ENCODE results near the gene ECT2L. TPM values are rescaled to one million over a fixed set of nuclear protein-coding genes. Genes with fewer than 3 reads are reported as not detected.

Gene ECT2L
- total and polyA plus RNA-seq, 9 donors = 0.05 to 6.8 (median 0.17) TPM

DNA sequence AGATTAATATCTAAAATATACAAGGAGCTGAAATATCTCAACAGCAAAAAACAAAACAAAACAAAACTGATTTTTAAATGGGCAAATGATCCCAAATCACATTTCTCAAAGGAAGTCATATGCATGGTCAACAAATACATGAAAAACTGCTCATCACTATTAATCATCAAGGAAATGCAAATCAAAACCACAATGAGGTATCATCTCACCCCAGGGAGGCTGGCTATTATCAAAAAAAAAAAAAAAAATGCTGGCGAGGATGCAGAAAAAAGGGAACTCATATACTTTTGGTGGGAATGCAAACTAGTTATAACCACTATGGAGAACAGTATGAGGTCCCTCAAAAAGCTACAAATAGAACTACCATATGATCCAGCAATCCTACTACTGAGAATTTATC is 157.6 kb downstream of the ECT2L start:
- Histone ChIP-seq H3K4me3 (no peak overlapping the region), H3K27me3 (no peaks in the 10 kb centered on the region), H3K9me3 (no peaks in the 10 kb centered on the region), H3K27ac (no peak overlapping the region), H3K36me3 (no peaks in the 10 kb centered on the region), H3K4me1 (ENCODE audit: insufficient read depth) (peaks cover 1% of the 10 kb centered on the region)
- TF ChIP-seq, protein P1, sequence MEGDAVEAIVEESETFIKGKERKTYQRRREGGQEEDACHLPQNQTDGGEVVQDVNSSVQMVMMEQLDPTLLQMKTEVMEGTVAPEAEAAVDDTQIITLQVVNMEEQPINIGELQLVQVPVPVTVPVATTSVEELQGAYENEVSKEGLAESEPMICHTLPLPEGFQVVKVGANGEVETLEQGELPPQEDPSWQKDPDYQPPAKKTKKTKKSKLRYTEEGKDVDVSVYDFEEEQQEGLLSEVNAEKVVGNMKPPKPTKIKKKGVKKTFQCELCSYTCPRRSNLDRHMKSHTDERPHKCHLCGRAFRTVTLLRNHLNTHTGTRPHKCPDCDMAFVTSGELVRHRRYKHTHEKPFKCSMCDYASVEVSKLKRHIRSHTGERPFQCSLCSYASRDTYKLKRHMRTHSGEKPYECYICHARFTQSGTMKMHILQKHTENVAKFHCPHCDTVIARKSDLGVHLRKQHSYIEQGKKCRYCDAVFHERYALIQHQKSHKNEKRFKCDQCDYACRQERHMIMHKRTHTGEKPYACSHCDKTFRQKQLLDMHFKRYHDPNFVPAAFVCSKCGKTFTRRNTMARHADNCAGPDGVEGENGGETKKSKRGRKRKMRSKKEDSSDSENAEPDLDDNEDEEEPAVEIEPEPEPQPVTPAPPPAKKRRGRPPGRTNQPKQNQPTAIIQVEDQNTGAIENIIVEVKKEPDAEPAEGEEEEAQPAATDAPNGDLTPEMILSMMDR (IDR thresholded peaks at IDR 0.05) = no peak
- no peak for TF ChIP-seq EP300 (IDR thresholded peaks at IDR 0.05)
- no peak for TF ChIP-seq POLR2A (IDR thresholded peaks at IDR 0.05)
- WGBS, 3 donors = 92 to 97% (median 94%) methylated on average over 1 of the region's 1 CpG
- no peak for DNase-seq
- intact Hi-C loops (cut with DNase I) = no loop called here

Other genes starting within 250 kb of the ECT2L start
- gene CCDC28A, start 22.3 kb upstream of the ECT2L start, total RNA-seq = 10 to 100 TPM in 4 of 7 donors, 1 to 10 TPM in 3; 6.4 to 23.9 (median 10.3) TPM
- 10 to 100 TPM; 25.3 to 26.8 TPM for gene CCDC28A, start 22.3 kb upstream of the ECT2L start, polyA plus RNA-seq
- 10 to 100 TPM; 36.0 to 65.6 (median 44.5) TPM for gene REPS1, start 192.2 kb downstream of the ECT2L start, total RNA-seq
- 10 to 100 TPM; 20.4 to 41.0 TPM for gene REPS1, start 192.2 kb downstream of the ECT2L start, polyA plus RNA-seq
- 10 to 100 TPM in 1 of 7 donors, 1 to 10 TPM in 6; 1.7 to 21.9 (median 5.2) TPM for gene ABRACL, start 232.7 kb downstream of the ECT2L start, total RNA-seq
- 10 to 100 TPM in 1 of 2 donors, 1 to 10 TPM in 1; 9.6 to 23.5 TPM for gene ABRACL, start 232.7 kb downstream of the ECT2L start, polyA plus RNA-seq

Data from ovary (tissue), 9 donors.